DOHH2 (cell line): ENCODE data around the gene IGDCC3.

Source experiments
- CTCF ChIP-seq: fragments of 200-600 bp; sonication (generic); IDR thresholded peaks from one replicate; pipeline ENCODE4 v1.5.1; 2014; ENCODE audit warnings: antibody characterized with exemption, mild to moderate bottlenecking, low read depth, low read length; ENCODE audit not compliant: poor library complexity, severe bottlenecking
- EZH2phosphoT487 ChIP-seq: fragments of 200-600 bp; sonication (generic); IDR thresholded peaks from 2 replicates; pipeline ENCODE4 v1.6.1; 2017; ENCODE audit warnings: borderline replicate concordance, mild to moderate bottlenecking, antibody characterized with exemption, low read length, moderate library complexity, mixed read lengths

- TF ChIP-seq CTCF (no peak), EZH2phosphoT487 (no peak)
These were observed 32.2 kb upstream of the IGDCC3 start for GRCh38 chr15:65410036-65410435.
